H1 (cell line): ENCODE measurements around the gene PPP1R13B. TPM values are rescaled to one million over a fixed set of nuclear protein-coding genes. Genes with fewer than 3 reads are reported as not detected.

Experiments used
- CHD7 ChIP-seq: fragments of 300-600 bp; sonication (generic); IDR thresholded peaks from 2 replicates; pipeline ENCODE4 v1.7.1; 2012; ENCODE audit warnings: low read length, moderate library complexity, mild to moderate bottlenecking, inconsistent platforms; ENCODE audit not compliant: insufficient replicate concordance
- JUND ChIP-seq: IDR thresholded peaks from 2 replicates; pipeline ENCODE4 v1.6.1; 2011; ENCODE audit warnings: mild to moderate bottlenecking, improper control_type of control experiment, low read length
- PHF8 ChIP-seq: fragments of 200-600 bp; sonication (generic); conservative IDR thresholded peaks from 2 replicates; pipeline ENCODE4 v1.7.1; 2012; ENCODE audit warnings: low read depth, mild to moderate bottlenecking, inconsistent platforms, low read length, moderate library complexity
- polyA plus RNA-seq, 7 experiments: library from polyadenylated mRNA; depleted of rRNA in 3 of 7; stranded (reverse) in 5 of 7; unstranded in 2 of 7; fragments of >200 nt in 5 of 7; fragments of 200-250 nt in 2 of 7; gene quantifications; 1 replicate in 5 of 7; 2 replicates in 1 of 7; 4 replicates in 1 of 7; pipeline versions ENCODE4 v1.2.1 to v1.2.3, GENCODE V29; 2011 to 2013; ENCODE audit warnings: missing spikeins in 2 of 7, mixed read lengths in 2 of 7
- total RNA-seq: library from RNA; stranded (reverse); fragmentation: NEBNext Ultra II Directional; extraction: Animal tissue kit (Norgen Biotek cat#: 25700); gene quantifications from 2 replicates; pipeline ENCODE4 v1.2.1, GENCODE V29; 2021

Gene PPP1R13B
- total and polyA plus RNA-seq, 2 of the 8 experiments (the other 6 are each of a cell fraction or from before 2014, with no cell fraction given), result 2.6 to 8.9 TPM

- TF ChIP-seq CHD7, result no peak
- TF ChIP-seq JUND, result no peak
- TF ChIP-seq PHF8, result no peak
Measured at GRCh38 chr14:103738166-103738565, 109.2 kb downstream of the PPP1R13B start (continued).
